K562 (cell line): ENCODE measurements around the gene MAP9. TPM values are rescaled to one million over a fixed set of nuclear protein-coding genes. Genes with fewer than 3 reads are reported as not detected.

Experiments
- ATAC-seq: fragments of 200-7000 bp; cut with Tn5 transposase; 3 replicates; pipeline ENCODE4 v1.9.1; 2020; ENCODE audit warnings: moderate library complexity
- BruUV-seq: library from RNA; stranded (reverse); fragments of 400-500 nt; replicated peaks from 2 replicates; lab custom pipeline; 2021; lab: Mats Ljungman, UMichigan
- CTCF ChIA-PET: fragments of 300-600 bp; formaldehyde crosslinking; extraction: SDS; loops from one replicate; lab custom pipeline; 2021; ENCODE audit warnings: low intra/inter-chr PET ratio; lab: Yijun Ruan, JAX
- POLR2A ChIA-PET: fragments of 300-600, 350-650 bp; sonication (Branson Sonifier 250); formaldehyde crosslinking; extraction: SDS; loops from one replicate; lab custom pipeline; 2021; ENCODE audit warnings: antibody characterized with exemption, inconsistent platforms; lab: Yijun Ruan, JAX
- DNase-seq, 4 experiments: peaks; one replicate each; pipeline versions ENCODE4 v3.0.0 to v3.0.0-alpha.2; 2011 to 2018; ENCODE audit warnings: low spot score in 3 of 4, mixed read lengths in 3 of 4; ENCODE audit errors: extremely low read depth in 1 of 4
- FAIRE-seq: peaks from 2 replicates; lab custom pipeline; 2011; peaks lifted over from hg19 to GRCh38; lab: Jason Lieb, UNC
- H2AFZ ChIP-seq: 2 replicates; pipeline ENCODE4 v1.6.0; 2011; ENCODE audit warnings: low read depth, low read length, control low read depth, inconsistent platforms
- H3K27ac ChIP-seq: fragments of 200-600 bp; 3 replicates; pipeline ENCODE4 v1.8.0; 2011; ENCODE audit warnings: low read depth, mild to moderate bottlenecking, control low read depth, inconsistent platforms, low read length, moderate library complexity, mixed read lengths; ENCODE audit errors: extremely low read depth
- H3K27me3 ChIP-seq, 2 experiments: fragments of 300-600 bp in 1 of 2; 2 replicates in 1 of 2; 3 replicates in 1 of 2; pipeline versions ENCODE4 v1.6.0 to v1.8.0; 2011; ENCODE audit warnings: inconsistent platforms in 2 of 2, low read length in 2 of 2, mild to moderate bottlenecking in 1 of 2, mixed read lengths in 1 of 2, moderate library complexity in 1 of 2; ENCODE audit not compliant: control insufficient read depth in 2 of 2, insufficient read depth in 2 of 2
- H3K36me3 ChIP-seq: fragments of 300-600 bp; 3 replicates; pipeline ENCODE4 v1.8.0; 2011; ENCODE audit warnings: mild to moderate bottlenecking, low read length, inconsistent platforms; ENCODE audit not compliant: control insufficient read depth, insufficient read depth
- H3K4me1 ChIP-seq, 2 experiments: fragments of 200-600 bp in 1 of 2; replicated peaks in 1 of 2; 2 replicates in 1 of 2; 3 replicates in 1 of 2; pipeline versions ENCODE4 v1.5.1 to v1.8.0; 2011; ENCODE audit warnings: inconsistent platforms in 2 of 2, low read length in 2 of 2, mild to moderate bottlenecking in 1 of 2, mixed read lengths in 1 of 2, moderate library complexity in 1 of 2; ENCODE audit not compliant: control insufficient read depth in 2 of 2, insufficient read depth in 2 of 2
- H3K4me2 ChIP-seq: 2 replicates; pipeline ENCODE4 v1.6.1; 2011; ENCODE audit warnings: low read length, control low read depth, inconsistent platforms, mixed read lengths; ENCODE audit not compliant: insufficient read depth
- H3K4me3 ChIP-seq: fragments of 200-600 bp; sonication (generic), shearing (Covaris generic); 2 replicates; pipeline ENCODE4 v1.5.1; 2016; ENCODE audit warnings: control low read depth, inconsistent platforms
- H3K79me2 ChIP-seq: fragments of 200-600 bp; 3 replicates; pipeline ENCODE4 v1.8.0; 2011; ENCODE audit warnings: low read length, inconsistent platforms; ENCODE audit not compliant: control insufficient read depth, insufficient read depth
- H3K9ac ChIP-seq, 2 experiments: 2 replicates each; pipeline versions ENCODE4 v1.6.0 to v1.6.1; 2011; ENCODE audit warnings: low read depth in 2 of 2, low read length in 2 of 2, control low read depth in 1 of 2, inconsistent platforms in 1 of 2, mild to moderate bottlenecking in 1 of 2, mixed read lengths in 1 of 2; ENCODE audit not compliant: insufficient read depth in 1 of 2
- H3K9me1 ChIP-seq: one replicate; pipeline ENCODE4 v1.6.0; 2011; ENCODE audit warnings: inconsistent platforms, mild to moderate bottlenecking, low read length, moderate library complexity; ENCODE audit not compliant: control insufficient read depth, insufficient read depth
- H3K9me3 ChIP-seq: replicated peaks from 2 replicates; pipeline ENCODE4 v1.5.1; 2011; ENCODE audit warnings: low read depth, low read length, inconsistent platforms; ENCODE audit not compliant: control insufficient read depth, insufficient read depth
- H4K20me1 ChIP-seq: replicated peaks from 2 replicates; pipeline ENCODE4 v1.6.1; 2011; ENCODE audit warnings: low read length, inconsistent platforms, mixed read lengths; ENCODE audit not compliant: control insufficient read depth, insufficient read depth
- ADNP ChIP-seq: fragments of 200-800 bp; sonication (Bioruptor generic); IDR thresholded peaks from 2 replicates; pipeline ENCODE4 v1.6.1; 2016; ENCODE audit warnings: missing genetic modification characterization, missing compliant biosample characterization
- EHMT2 ChIP-seq: fragments of 450-650 bp; IDR thresholded peaks from 2 replicates; pipeline ENCODE4 v1.6.1; 2018; ENCODE audit warnings: antibody characterized with exemption
- ELF1 ChIP-seq: fragments of 200-800 bp; sonication (Bioruptor generic); IDR thresholded peaks from 2 replicates; pipeline ENCODE4 v1.6.1; 2016; ENCODE audit warnings: missing genetic modification characterization, missing compliant biosample characterization
- EZH2 ChIP-seq: IDR thresholded peaks from 2 replicates; pipeline ENCODE4 v1.6.1; 2012; ENCODE audit warnings: low read depth, mild to moderate bottlenecking, inconsistent platforms, low read length, borderline replicate concordance
- FIP1L1 ChIP-seq: fragments of 200-400 bp; formaldehyde crosslinking; IDR thresholded peaks from 2 replicates; pipeline ENCODE4 v1.6.1; 2018; ENCODE audit warnings: mild to moderate bottlenecking, low read depth, low read length; ENCODE audit not compliant: poor library complexity, severe bottlenecking
- HDAC6 ChIP-seq: IDR thresholded peaks from 2 replicates; pipeline ENCODE4 v1.6.1; 2012; ENCODE audit warnings: low read depth, mild to moderate bottlenecking, control low read depth, inconsistent platforms, low read length, moderate library complexity
- LEF1 ChIP-seq: fragments of 450-650 bp; IDR thresholded peaks from 2 replicates; pipeline ENCODE4 v1.6.1; 2016; ENCODE audit warnings: mild to moderate bottlenecking
- MAFF ChIP-seq: IDR thresholded peaks from 2 replicates; pipeline ENCODE4 v1.6.1; 2012; ENCODE audit warnings: low read length, improper control_type of control experiment
- MEF2A ChIP-seq: IDR thresholded peaks from 2 replicates; pipeline ENCODE4 v1.6.1; 2011; ENCODE audit warnings: low read depth, mild to moderate bottlenecking, low read length, moderate library complexity; ENCODE audit not compliant: control insufficient read depth
- MTA3 ChIP-seq: fragments of 450-650 bp; formaldehyde crosslinking; IDR thresholded peaks from 2 replicates; pipeline ENCODE4 v1.6.1; 2017; ENCODE audit warnings: mild to moderate bottlenecking, borderline replicate concordance
- NFRKB ChIP-seq: fragments of 450-650 bp; IDR thresholded peaks from 2 replicates; pipeline ENCODE4 v1.6.1; 2016; ENCODE audit warnings: low read depth
- RAD51 ChIP-seq: fragments of 450-650 bp; IDR thresholded peaks from 2 replicates; pipeline ENCODE4 v1.7.1; 2016; ENCODE audit warnings: low read depth, mild to moderate bottlenecking, borderline replicate concordance
- RFX1 ChIP-seq: fragments of 450-650 bp; IDR thresholded peaks from 2 replicates; pipeline ENCODE4 v1.6.1; 2016; ENCODE audit warnings: mild to moderate bottlenecking, moderate library complexity
- RHOXF2B ChIP-seq: fragments of 250-450 bp; sonication (Bioruptor Pico); conservative IDR thresholded peaks from 2 replicates; pipeline ENCODE4 v1.5.1; 2021
- U2AF1 ChIP-seq: fragments of 200-400 bp; formaldehyde crosslinking; optimal IDR thresholded peaks from 2 replicates; pipeline ENCODE3; 2017; ENCODE audit warnings: mild to moderate bottlenecking, low read depth, low read length, moderate library complexity
- WHSC1 ChIP-seq: IDR thresholded peaks from one replicate; pipeline ENCODE4 v1.6.1; 2012; ENCODE audit warnings: low read length, control low read depth, inconsistent platforms
- ZKSCAN3 ChIP-seq: fragments of 250-450 bp; sonication (Bioruptor Pico); IDR thresholded peaks from 2 replicates; pipeline ENCODE4 v1.4.0; 2020
- ZNF3 ChIP-seq: fragments of 250-450 bp; sonication (Bioruptor Pico); IDR thresholded peaks from 2 replicates; pipeline ENCODE4 v1.5.0; 2021; ENCODE audit warnings: mild to moderate bottlenecking, moderate library complexity
- ZNF431 ChIP-seq: sonication (generic); formaldehyde crosslinking; IDR thresholded peaks from 2 replicates; pipeline ENCODE4 v1.8.0; 2022; ENCODE audit warnings: mild to moderate bottlenecking, missing genetic modification reagents
- ZNF79 ChIP-seq: fragments of 250-450 bp; sonication (Bioruptor Pico); IDR thresholded peaks from 2 replicates; pipeline ENCODE4 v1.4.0; 2020; ENCODE audit warnings: low read depth, mild to moderate bottlenecking, moderate library complexity
- WGBS: fragments of 100-300 bp; shearing (Covaris generic); methylation state at CpG from one replicate; pipeline ENCODE4 v1.1.6; 2016; ENCODE audit warnings: low coverage, mixed read lengths; ENCODE audit not compliant: insufficient coverage; ENCODE audit errors: missing lambda C conversion rate; 5-methylcytosine and 5-hydroxymethylcytosine counted together
- in situ Hi-C: fragments of 300-500 bp; cut with MboI; formaldehyde crosslinking; loops from 4 replicates; pipeline ENCODE4 v1.15.0; 2018; ENCODE audit warnings: inconsistent platforms, mixed read lengths
- intact Hi-C: fragments of 100-400 bp; cut with micrococcal nuclease; formaldehyde crosslinking; loops from 2 replicates; pipeline ENCODE4 v1.14.2; 2022
- polyA plus RNA-seq, 8 experiments: library from polyadenylated mRNA; depleted of rRNA in 4 of 8; stranded (reverse) in 5 of 8; unstranded in 3 of 8; fragments of >200 nt; fragmentation: Nextera tagmentation in 2 of 8; fragmentation: Illumina TruSeq in 1 of 8; extraction: Ambion mirVana in 2 of 8; extraction: Trizol in 1 of 8; gene quantifications; 2 replicates each; pipeline versions ENCODE4 v1.2.1 to v1.2.3, GENCODE V29; 2011 to 2014; ENCODE audit warnings: inconsistent platforms in 1 of 8, missing spikeins in 1 of 8
- total RNA-seq, 7 experiments: library from RNA; depleted of rRNA in 6 of 7; stranded (reverse); fragments of >200 nt in 6 of 7; fragmentation: Illumina TruSeq in 2 of 7; extraction: Trizol in 2 of 7; gene quantifications; 2 replicates each; pipeline versions ENCODE4 v1.2.1 to v1.2.3, GENCODE V29; 2011 to 2021; ENCODE audit warnings: low replicate concordance in 1 of 7
- TF ChIP-seq, protein P1 (sequence below): sonication (generic); formaldehyde crosslinking; IDR thresholded peaks from 2 replicates; pipeline ENCODE4 v1.8.0; 2022; ENCODE audit warnings: mild to moderate bottlenecking, missing genetic modification reagents

Gene MAP9
- total and polyA plus RNA-seq, 9 of the 15 experiments (the other 6 are each of a cell fraction or from before 2014, with no cell fraction given): 0.04 to 0.09 TPM; not detected in 7

DNA sequence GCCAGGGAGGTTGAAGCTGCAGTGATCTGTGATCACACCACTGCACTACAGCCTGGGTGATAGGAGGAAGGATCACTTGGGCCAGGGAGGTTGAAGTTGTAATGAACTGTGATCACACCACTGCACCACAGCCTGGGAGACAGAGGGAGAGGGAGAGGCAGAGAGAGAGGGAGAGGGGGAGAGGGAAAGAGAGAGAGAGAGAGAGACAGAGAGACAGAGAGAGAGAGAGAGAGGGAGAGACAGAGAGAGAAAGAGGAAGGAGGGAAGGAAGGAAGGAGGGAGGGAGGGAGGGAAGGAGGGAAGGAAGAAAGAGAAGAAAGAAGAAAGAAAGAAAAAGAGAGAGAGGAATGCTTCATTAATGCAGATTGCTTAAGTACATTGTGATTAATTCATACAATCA lies 15.2 kb upstream of the MAP9 start (continued):
- TF ChIP-seq, protein P1, sequence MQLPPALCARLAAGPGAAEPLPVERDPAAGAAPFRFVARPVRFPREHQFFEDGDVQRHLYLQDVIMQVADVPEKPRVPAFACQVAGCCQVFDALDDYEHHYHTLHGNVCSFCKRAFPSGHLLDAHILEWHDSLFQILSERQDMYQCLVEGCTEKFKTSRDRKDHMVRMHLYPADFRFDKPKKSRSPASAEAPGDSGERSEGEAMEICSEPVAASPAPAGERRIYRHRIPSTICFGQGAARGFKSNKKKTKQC (CRISPR knock-in tag): no peak
- no peak for TF ChIP-seq ZNF79 (CRISPR knock-in tag)
- TF ChIP-seq HDAC6: no peak

DNA sequence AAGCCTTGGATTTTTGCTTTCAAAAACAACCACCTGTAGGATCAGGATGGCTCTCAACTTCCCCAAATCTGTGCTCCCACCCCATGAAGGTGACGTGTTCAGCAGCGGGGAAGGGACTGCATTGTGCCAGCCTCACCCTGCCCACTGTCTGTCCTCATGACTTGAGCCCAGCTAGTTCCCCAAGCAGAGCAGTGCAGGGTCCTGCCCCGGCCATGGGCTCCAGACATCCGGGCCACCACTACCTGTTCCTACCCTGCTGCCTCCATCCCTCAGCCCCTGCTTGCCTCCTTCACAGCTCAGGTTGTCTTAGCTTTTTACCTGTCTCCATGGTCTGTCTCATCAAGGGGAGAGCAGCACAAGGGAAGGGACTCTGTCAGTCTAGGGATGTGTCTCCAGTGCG lies 11.4 kb upstream of the MAP9 start:
- no TSS peak for BruUV-seq
- Histone ChIP-seq H3K36me3 (no peaks in the 10 kb centered on the region), H3K79me2 (no peaks in the 10 kb centered on the region), H3K27ac (no peak overlapping the region), H3K4me2 (no peak overlapping the region; the same call in 1 of the 2 replicates), H3K9me1 (no peaks in the 10 kb centered on the region), H3K9me3 (no peaks in the 10 kb centered on the region), H3K9ac (no peak overlapping the region), H2AFZ (no peak overlapping the region), H3K4me3 (no peak overlapping the region), H3K4me1 (no peaks in the 10 kb centered on the region), H4K20me1 (no peaks in the 10 kb centered on the region), H3K27me3 (no peaks in the 10 kb centered on the region)
- DNase-seq (no peak), FAIRE-seq (no peak), ATAC-seq (no peak)
- intact Hi-C loops: no loop called here
- POLR2A ChIA-PET: no interaction called here
- in situ Hi-C loops: no loop called here
- no peak for TF ChIP-seq ELF1 (tag)
- TF ChIP-seq RAD51: no peak
- TF ChIP-seq EZH2: no peak
- TF ChIP-seq NFRKB: no peak
- no peak for TF ChIP-seq MEF2A
- TF ChIP-seq EHMT2: no peak
- TF ChIP-seq RFX1: no peak
- no peak for TF ChIP-seq ZNF431
- TF ChIP-seq ADNP: no peak
- no peak for TF ChIP-seq ZKSCAN3
- no peak for TF ChIP-seq U2AF1
- TF ChIP-seq MAFF: no peak
- TF ChIP-seq ZNF3 (CRISPR knock-in tag): no peak
- TF ChIP-seq MTA3: no peak
- TF ChIP-seq LEF1: no peak
- no peak for TF ChIP-seq WHSC1
- no peak for TF ChIP-seq FIP1L1
- no peak for TF ChIP-seq RHOXF2B
- WGBS: 0% methylated on average over 4 of the region's 5 CpGs
- CTCF ChIA-PET: no interaction called here
